ENCODE results near the gene PNN. TPM values are rescaled to one million over a fixed set of nuclear protein-coding genes. Genes with fewer than 3 reads are reported as not detected.
A peak's percentile ranks its signal among the peaks of the same experiment; 100 is the strongest.

PNN gene
- total RNA-seq, 1 donor from 2014 or later, result 78.1 TPM

GRCh38 chr14:39168591-39168990 lies 6.5 kb upstream of the PNN start:
- H3K9me3 ChIP-seq (ENCODE audit: insufficient read depth, low read depth, low read length), result no peaks in the 10 kb centered on the region
- peaks cover 4% of the 10 kb centered on the region for H3K4me1 ChIP-seq (ENCODE audit: insufficient read depth, low read length)
- peak overlapping the region; percentile 99 for H3K4me3 ChIP-seq (ENCODE audit: insufficient read depth, low read depth, low read length)
- TF ChIP-seq EZH2 (IDR thresholded peaks at IDR 0.05; ENCODE audit: insufficient read depth, low read length), result no peak
- TF ChIP-seq, protein P1, sequence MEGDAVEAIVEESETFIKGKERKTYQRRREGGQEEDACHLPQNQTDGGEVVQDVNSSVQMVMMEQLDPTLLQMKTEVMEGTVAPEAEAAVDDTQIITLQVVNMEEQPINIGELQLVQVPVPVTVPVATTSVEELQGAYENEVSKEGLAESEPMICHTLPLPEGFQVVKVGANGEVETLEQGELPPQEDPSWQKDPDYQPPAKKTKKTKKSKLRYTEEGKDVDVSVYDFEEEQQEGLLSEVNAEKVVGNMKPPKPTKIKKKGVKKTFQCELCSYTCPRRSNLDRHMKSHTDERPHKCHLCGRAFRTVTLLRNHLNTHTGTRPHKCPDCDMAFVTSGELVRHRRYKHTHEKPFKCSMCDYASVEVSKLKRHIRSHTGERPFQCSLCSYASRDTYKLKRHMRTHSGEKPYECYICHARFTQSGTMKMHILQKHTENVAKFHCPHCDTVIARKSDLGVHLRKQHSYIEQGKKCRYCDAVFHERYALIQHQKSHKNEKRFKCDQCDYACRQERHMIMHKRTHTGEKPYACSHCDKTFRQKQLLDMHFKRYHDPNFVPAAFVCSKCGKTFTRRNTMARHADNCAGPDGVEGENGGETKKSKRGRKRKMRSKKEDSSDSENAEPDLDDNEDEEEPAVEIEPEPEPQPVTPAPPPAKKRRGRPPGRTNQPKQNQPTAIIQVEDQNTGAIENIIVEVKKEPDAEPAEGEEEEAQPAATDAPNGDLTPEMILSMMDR (IDR thresholded peaks at IDR 0.05; ENCODE audit: insufficient read depth, low read depth, low read length), result no peak
- peak overlapping the region; percentile 41 for H3K27ac Mint-ChIP-seq (ENCODE audit: unreplicated experiment)
- H3K4me1 Mint-ChIP-seq (ENCODE audit: low read depth, unreplicated experiment), result peaks cover 15% of the 10 kb centered on the region
- peaks cover 7% of the 10 kb centered on the region for H3K36me3 Mint-ChIP-seq (ENCODE audit: low read depth, unreplicated experiment)
- H3K4me2 ChIP-seq (ENCODE audit: low read length), result peak overlapping the region; percentile 90
- H3K36me3 ChIP-seq (ENCODE audit: insufficient read depth, low read length), result peaks cover 2% of the 10 kb centered on the region
- H4K20me1 ChIP-seq (ENCODE audit: insufficient read depth, low read length), result peaks cover 19% of the 10 kb centered on the region
- no peak for FAIRE-seq
- H3K27me3 ChIP-seq (ENCODE audit: insufficient read depth, low read length), result no peaks in the 10 kb centered on the region
- no peak overlapping the region for H2AFZ ChIP-seq (ENCODE audit: low read depth, low read length)
- H3K79me2 ChIP-seq (ENCODE audit: insufficient read depth, low read length), result peaks cover 62% of the 10 kb centered on the region
- H3K9ac ChIP-seq (ENCODE audit: low read length), result peak overlapping the region; percentile 98
- H3K4me3 Mint-ChIP-seq (ENCODE audit: unreplicated experiment), result peak overlapping the region; percentile 91
- H3K27ac ChIP-seq (ENCODE audit: low read depth, low read length), result no peak overlapping the region
- H3K27me3 Mint-ChIP-seq (ENCODE audit: low read depth, unreplicated experiment), result no peaks in the 10 kb centered on the region
- no peak for DNase-seq (ENCODE audit: low read depth)
- no peaks in the 10 kb centered on the region for H3K9me3 Mint-ChIP-seq (ENCODE audit: unreplicated experiment)

GRCh38 chr14:39169541-39169900 lies 5.5 kb upstream of the PNN start:
- H3K4me3 Mint-ChIP-seq (ENCODE audit: unreplicated experiment), result peak overlapping the region; percentile 91
- Histone ChIP-seq H3K9me3 (ENCODE audit: insufficient read depth, low read depth, low read length) (no peaks in the 10 kb centered on the region), H3K36me3 (ENCODE audit: insufficient read depth, low read length) (no peaks in the 10 kb centered on the region), H3K27me3 (ENCODE audit: insufficient read depth, low read length) (no peaks in the 10 kb centered on the region), H3K4me3 (ENCODE audit: insufficient read depth, low read depth, low read length) (peak overlapping the region; percentile 99), H2AFZ (ENCODE audit: low read depth, low read length) (peak overlapping the region; percentile 90), H3K4me2 (ENCODE audit: low read length) (peak overlapping the region; percentile 90), H3K79me2 (ENCODE audit: insufficient read depth, low read length) (peaks cover 53% of the 10 kb centered on the region), H4K20me1 (ENCODE audit: insufficient read depth, low read length) (peaks cover 15% of the 10 kb centered on the region), H3K9ac (ENCODE audit: low read length) (peak overlapping the region; percentile 98), H3K4me1 (ENCODE audit: insufficient read depth, low read length) (peaks cover 8% of the 10 kb centered on the region), H3K27ac (ENCODE audit: low read depth, low read length) (peak overlapping the region; percentile 94)
- no peaks in the 10 kb centered on the region for H3K27me3 Mint-ChIP-seq (ENCODE audit: low read depth, unreplicated experiment)
- H3K9me3 Mint-ChIP-seq (ENCODE audit: unreplicated experiment), result no peaks in the 10 kb centered on the region
- peaks cover 5% of the 10 kb centered on the region for H3K36me3 Mint-ChIP-seq (ENCODE audit: low read depth, unreplicated experiment)
- H3K4me1 Mint-ChIP-seq (ENCODE audit: low read depth, unreplicated experiment), result peaks cover 15% of the 10 kb centered on the region
- H3K27ac Mint-ChIP-seq (ENCODE audit: unreplicated experiment), result peak overlapping the region; percentile 99
- peak; percentile 4 for DNase-seq (ENCODE audit: low read depth)
- TF ChIP-seq, protein P1 (IDR thresholded peaks at IDR 0.05; ENCODE audit: insufficient read depth, low read depth, low read length), result no peak
- FAIRE-seq, result no peak

DNA sequence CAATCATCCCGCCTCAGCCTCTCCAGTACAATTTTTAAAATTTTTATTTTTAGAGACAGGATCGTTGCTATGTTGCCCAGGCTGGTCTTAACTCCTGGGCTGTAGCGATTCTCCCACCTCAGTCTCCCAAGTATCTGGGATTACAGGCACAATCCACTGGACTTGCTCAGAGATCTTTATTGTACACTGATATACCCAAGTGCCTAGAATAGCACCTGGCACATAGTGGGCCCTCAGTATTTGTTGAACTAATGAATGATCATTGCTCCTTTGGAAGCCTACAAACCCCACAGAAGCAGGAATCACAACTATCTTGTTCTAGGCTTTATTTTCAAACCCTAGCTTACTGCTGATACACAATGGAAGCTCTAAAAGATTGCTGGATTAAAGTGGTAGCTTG lies 1.9 kb upstream of the PNN start:
- no peak overlapping the region for H3K4me2 ChIP-seq (ENCODE audit: low read length)
- no peak overlapping the region for H3K9ac ChIP-seq (ENCODE audit: low read length)
- H3K27me3 Mint-ChIP-seq (ENCODE audit: low read depth, unreplicated experiment), result no peaks in the 10 kb centered on the region
- peaks cover 34% of the 10 kb centered on the region for H4K20me1 ChIP-seq (ENCODE audit: insufficient read depth, low read length)
- H3K4me3 Mint-ChIP-seq (ENCODE audit: unreplicated experiment), result peak overlapping the region; percentile 60
- no peak overlapping the region for H2AFZ ChIP-seq (ENCODE audit: low read depth, low read length)
- FAIRE-seq (no peak), DNase-seq (ENCODE audit: low read depth) (no peak)
- TF ChIP-seq, protein P1 (IDR thresholded peaks at IDR 0.05; ENCODE audit: insufficient read depth, low read depth, low read length), result no peak
- TF ChIP-seq EZH2 (IDR thresholded peaks at IDR 0.05; ENCODE audit: insufficient read depth, low read length), result no peak
- peaks cover 50% of the 10 kb centered on the region for H3K79me2 ChIP-seq (ENCODE audit: insufficient read depth, low read length)
- no peaks in the 10 kb centered on the region for H3K9me3 ChIP-seq (ENCODE audit: insufficient read depth, low read depth, low read length)
- no peak overlapping the region for H3K4me3 ChIP-seq (ENCODE audit: insufficient read depth, low read depth, low read length)
- peaks cover 24% of the 10 kb centered on the region for H3K4me1 Mint-ChIP-seq (ENCODE audit: low read depth, unreplicated experiment)
- H3K36me3 Mint-ChIP-seq (ENCODE audit: low read depth, unreplicated experiment), result peaks cover 7% of the 10 kb centered on the region
- H3K27ac ChIP-seq (ENCODE audit: low read depth, low read length), result no peak overlapping the region
- peaks cover 17% of the 10 kb centered on the region for H3K4me1 ChIP-seq (ENCODE audit: insufficient read depth, low read length)
- H3K27me3 ChIP-seq (ENCODE audit: insufficient read depth, low read length), result no peaks in the 10 kb centered on the region
- peaks cover 19% of the 10 kb centered on the region for H3K36me3 ChIP-seq (ENCODE audit: insufficient read depth, low read length)
- no peaks in the 10 kb centered on the region for H3K9me3 Mint-ChIP-seq (ENCODE audit: unreplicated experiment)
- H3K27ac Mint-ChIP-seq (ENCODE audit: unreplicated experiment), result peak overlapping the region; percentile 38

Measured in astrocyte (in vitro differentiated cells and primary cell).